ENCODE measurements around the gene PROZ. TPM values are rescaled to one million over a fixed set of nuclear protein-coding genes. Genes with fewer than 3 reads are reported as not detected.

The PROZ gene
- total and polyA plus RNA-seq, 12 donors, result 0.03 to 0.20 TPM; not detected in 10

DNA sequence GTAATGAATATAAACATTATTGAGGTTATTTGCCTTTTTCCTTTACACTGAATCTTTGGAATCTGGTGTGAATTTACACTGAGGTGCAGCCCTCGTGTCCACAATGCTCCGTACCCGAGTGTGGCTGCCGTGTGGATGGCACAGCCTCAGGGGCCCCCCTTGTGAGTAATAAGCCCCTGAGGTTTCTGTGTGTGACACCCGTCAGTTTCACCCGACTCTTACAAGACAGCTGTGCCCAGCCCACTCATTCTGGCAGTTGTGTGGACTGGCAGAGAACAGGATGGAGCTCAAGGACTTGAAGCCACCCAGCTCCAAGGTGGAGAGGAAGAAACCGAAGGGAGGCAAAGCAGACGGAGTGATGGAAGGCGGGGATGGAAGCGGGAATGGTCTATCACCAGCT lies 7.8 kb downstream of the PROZ start:
- Histone ChIP-seq H3K27me3 (peaks cover 0 to 13% (median 7%) of the 10 kb centered on the region in 7 donors), H3K27ac (no peak overlapping the region), H3K4me3 (no peak overlapping the region), H3K4me1 (peaks cover 0 to 17% (median 0%) of the 10 kb centered on the region in 9 donors), H3K36me3 (peaks cover 0 to 20% (median 0%) of the 10 kb centered on the region in 9 donors), H3K9me3 (peaks cover 0 to 5% (median 0%) of the 10 kb centered on the region in 11 donors)
- intact Hi-C loops (cut with DNase I), result no loop called here
- TF ChIP-seq, protein P1, sequence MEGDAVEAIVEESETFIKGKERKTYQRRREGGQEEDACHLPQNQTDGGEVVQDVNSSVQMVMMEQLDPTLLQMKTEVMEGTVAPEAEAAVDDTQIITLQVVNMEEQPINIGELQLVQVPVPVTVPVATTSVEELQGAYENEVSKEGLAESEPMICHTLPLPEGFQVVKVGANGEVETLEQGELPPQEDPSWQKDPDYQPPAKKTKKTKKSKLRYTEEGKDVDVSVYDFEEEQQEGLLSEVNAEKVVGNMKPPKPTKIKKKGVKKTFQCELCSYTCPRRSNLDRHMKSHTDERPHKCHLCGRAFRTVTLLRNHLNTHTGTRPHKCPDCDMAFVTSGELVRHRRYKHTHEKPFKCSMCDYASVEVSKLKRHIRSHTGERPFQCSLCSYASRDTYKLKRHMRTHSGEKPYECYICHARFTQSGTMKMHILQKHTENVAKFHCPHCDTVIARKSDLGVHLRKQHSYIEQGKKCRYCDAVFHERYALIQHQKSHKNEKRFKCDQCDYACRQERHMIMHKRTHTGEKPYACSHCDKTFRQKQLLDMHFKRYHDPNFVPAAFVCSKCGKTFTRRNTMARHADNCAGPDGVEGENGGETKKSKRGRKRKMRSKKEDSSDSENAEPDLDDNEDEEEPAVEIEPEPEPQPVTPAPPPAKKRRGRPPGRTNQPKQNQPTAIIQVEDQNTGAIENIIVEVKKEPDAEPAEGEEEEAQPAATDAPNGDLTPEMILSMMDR (IDR thresholded peaks at IDR 0.05), result no peak
- DNase-seq (no peak), ATAC-seq (no peak)
- WGBS, 2 donors, result 85 to 92% methylated on average over 10 of the region's 10 CpGs

DNA sequence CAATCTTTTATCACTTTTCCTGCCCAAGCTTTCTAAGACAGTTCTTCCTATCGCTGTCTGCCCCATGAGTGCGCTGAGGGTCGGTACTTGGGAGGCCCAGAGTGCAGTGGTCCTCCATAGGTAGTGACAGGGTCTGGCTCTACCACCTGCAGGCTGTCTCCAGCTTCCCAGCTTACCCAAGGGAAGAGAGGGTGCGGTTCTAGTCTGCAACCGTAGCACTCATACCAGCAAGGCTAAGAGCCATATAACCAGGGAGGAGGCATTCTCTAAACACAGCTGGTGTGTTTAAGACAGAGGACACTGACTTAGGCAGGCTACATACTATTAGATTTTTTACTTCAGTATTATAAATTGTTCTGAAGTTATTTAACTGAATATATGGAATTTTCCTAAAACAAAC lies 8.2 kb downstream of the PROZ start:
- TF ChIP-seq, protein P1 (IDR thresholded peaks at IDR 0.05), result no peak
- WGBS, 2 donors, result 70 to 76% methylated on average over 5 of the region's 5 CpGs
- H3K4me1 ChIP-seq, result peaks cover 0 to 17% (median 0%) of the 10 kb centered on the region in 9 donors
- no peak for ATAC-seq
- no peak overlapping the region for H3K27ac ChIP-seq
- H3K4me3 ChIP-seq, result no peak overlapping the region
- peaks cover 0 to 25% (median 3%) of the 10 kb centered on the region in 9 donors for H3K36me3 ChIP-seq
- intact Hi-C loops (cut with DNase I), result no loop called here
- H3K27me3 ChIP-seq, result peaks cover 0 to 9% (median 3%) of the 10 kb centered on the region in 7 donors
- H3K9me3 ChIP-seq, result peaks cover 0 to 5% (median 0%) of the 10 kb centered on the region in 11 donors
- no peak for DNase-seq

DNA sequence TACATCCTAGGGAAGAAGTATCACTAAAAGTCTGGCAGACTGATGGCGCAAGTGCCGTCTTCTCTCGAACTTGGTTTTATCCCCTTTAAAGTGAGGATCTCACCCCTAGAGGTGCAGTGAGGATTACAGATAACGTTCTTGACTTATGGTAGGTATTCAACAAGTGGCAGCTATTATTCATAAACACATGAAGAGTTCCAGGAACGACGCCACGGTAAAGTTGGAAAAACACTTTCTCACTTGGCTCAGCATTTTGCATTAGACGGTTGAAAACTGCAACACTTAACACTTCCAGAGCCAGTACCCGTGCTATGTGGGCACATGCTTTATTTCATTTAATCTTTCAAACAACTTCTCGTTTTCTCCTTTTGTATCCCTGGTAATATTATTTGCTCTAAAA lies 8.7 kb downstream of the PROZ start:
- intact Hi-C loops (cut with DNase I), result no loop called here
- H3K27ac ChIP-seq, result no peak overlapping the region
- H3K27me3 ChIP-seq, result peaks cover 0 to 9% (median 3%) of the 10 kb centered on the region in 7 donors
- peaks cover 0 to 17% (median 0%) of the 10 kb centered on the region in 9 donors for H3K4me1 ChIP-seq
- 84 to 85% methylated on average over 10 of the region's 10 CpGs for WGBS, 2 donors
- H3K36me3 ChIP-seq, result peaks cover 0 to 29% (median 5%) of the 10 kb centered on the region in 9 donors
- ATAC-seq (no peak), DNase-seq (no peak)
- TF ChIP-seq, protein P1 (IDR thresholded peaks at IDR 0.05), result no peak
- H3K4me3 ChIP-seq, result no peak overlapping the region
- peaks cover 0 to 5% (median 0%) of the 10 kb centered on the region in 11 donors for H3K9me3 ChIP-seq

DNA sequence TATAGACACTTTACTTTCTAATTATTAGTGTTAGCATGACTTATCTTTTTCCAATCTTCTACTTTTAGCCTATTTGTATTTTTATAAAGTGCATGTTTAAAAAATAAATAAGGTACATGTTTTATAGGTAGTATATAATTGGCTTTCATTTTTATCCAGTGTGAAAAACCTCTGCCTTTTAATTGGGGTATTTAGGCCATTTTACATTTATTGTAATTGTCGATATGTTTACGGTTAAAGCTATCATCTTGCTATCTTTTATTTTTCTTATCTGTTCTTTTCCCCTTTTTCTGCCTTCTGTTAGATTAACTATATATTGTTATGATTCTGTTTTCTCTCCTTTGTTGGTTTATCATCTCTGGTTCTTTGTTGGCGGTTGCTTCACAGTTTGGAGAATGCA lies 9.1 kb downstream of the PROZ start:
- TF ChIP-seq, protein P1 (IDR thresholded peaks at IDR 0.05), result no peak
- peaks cover 0 to 34% (median 5%) of the 10 kb centered on the region in 9 donors for H3K36me3 ChIP-seq
- WGBS, 2 donors, result 98 to 99% methylated on average over 3 of the region's 3 CpGs
- peaks cover 0 to 9% (median 3%) of the 10 kb centered on the region in 7 donors for H3K27me3 ChIP-seq
- intact Hi-C loops (cut with DNase I), result no loop called here
- ATAC-seq (no peak), DNase-seq (no peak)
- H3K9me3 ChIP-seq, result peaks cover 0 to 5% (median 0%) of the 10 kb centered on the region in 11 donors
- H3K4me1 ChIP-seq, result peaks cover 0 to 17% (median 0%) of the 10 kb centered on the region in 9 donors
- no peak overlapping the region for H3K4me3 ChIP-seq
- no peak overlapping the region for H3K27ac ChIP-seq
